Rectal smooth muscle tissue (tissue), 1 donor: ENCODE results near the gene TP53TG3E.
"Not testable (repeated sequence)": the region's sequence is repeated elsewhere in the genome, so short reads cannot be mapped to it uniquely, and the experiment has no call there.

Source experiments
- H3K27ac ChIP-seq: one replicate; pipeline ENCODE4 v1.7.0; 2013; ENCODE audit warnings: low read depth, low read length, inconsistent platforms
- H3K27me3 ChIP-seq: one replicate; pipeline ENCODE4 v1.7.0; 2013; ENCODE audit warnings: low read length; ENCODE audit not compliant: control insufficient read depth, insufficient read depth
- H3K36me3 ChIP-seq: one replicate; pipeline ENCODE4 v1.7.0; 2013; ENCODE audit warnings: low read length; ENCODE audit not compliant: control insufficient read depth, insufficient read depth
- H3K4me1 ChIP-seq: one replicate; pipeline ENCODE4 v1.7.0; 2013; ENCODE audit warnings: low read length; ENCODE audit not compliant: control insufficient read depth, insufficient read depth
- H3K4me3 ChIP-seq: one replicate; pipeline ENCODE4 v1.7.0; 2013; ENCODE audit warnings: low read length
- H3K9ac ChIP-seq: one replicate; pipeline ENCODE4 v1.7.0; 2013; ENCODE audit warnings: low read length

TP53TG3E gene

GRCh38 chr16:33304006-33304405 is at the start of gene TP53TG3E:
Gene TP53TG3E, plus strand, starts transcription at chr16:33304306. Its CDS starts 68 bp downstream, at chr16:33304374.
- H3K9ac ChIP-seq, H3K4me1 ChIP-seq, H3K36me3 ChIP-seq, H3K4me3 ChIP-seq, H3K27ac ChIP-seq, H3K27me3 ChIP-seq: not testable (repeated sequence)

- H3K9ac ChIP-seq: not testable (repeated sequence)
Measured at GRCh38 chr16:33336226-33337012, 32.3 kb downstream of the TP53TG3E start.

GRCh38 chr16:33337627-33338542 is 33.8 kb downstream of the TP53TG3E start:
- H3K4me3 ChIP-seq, H3K9ac ChIP-seq, H3K27ac ChIP-seq, H3K36me3 ChIP-seq, H3K4me1 ChIP-seq, H3K27me3 ChIP-seq: not testable (repeated sequence)

More at GRCh38 chr16:33336226-33337012, 32.3 kb downstream of the TP53TG3E start:
- not testable (repeated sequence) for H3K27me3 ChIP-seq, H3K4me1 ChIP-seq, H3K27ac ChIP-seq, H3K4me3 ChIP-seq, H3K36me3 ChIP-seq

GRCh38 chr16:33338543-33338951 is 34.4 kb downstream of the TP53TG3E start:
- not testable (repeated sequence) for H3K27me3 ChIP-seq, H3K27ac ChIP-seq, H3K9ac ChIP-seq, H3K4me3 ChIP-seq, H3K4me1 ChIP-seq, H3K36me3 ChIP-seq

GRCh38 chr16:33339093-33340061 is 35.3 kb downstream of the TP53TG3E start:
- H3K27me3 ChIP-seq, H3K4me3 ChIP-seq, H3K36me3 ChIP-seq, H3K9ac ChIP-seq, H3K27ac ChIP-seq, H3K4me1 ChIP-seq: not testable (repeated sequence)
